ENCODE measurements around the gene CUX1. TPM values are rescaled to one million over a fixed set of nuclear protein-coding genes. Genes with fewer than 3 reads are reported as not detected.

Gene CUX1
- total RNA-seq, 1 donor from 2014 or later, result 33.3 TPM

DNA sequence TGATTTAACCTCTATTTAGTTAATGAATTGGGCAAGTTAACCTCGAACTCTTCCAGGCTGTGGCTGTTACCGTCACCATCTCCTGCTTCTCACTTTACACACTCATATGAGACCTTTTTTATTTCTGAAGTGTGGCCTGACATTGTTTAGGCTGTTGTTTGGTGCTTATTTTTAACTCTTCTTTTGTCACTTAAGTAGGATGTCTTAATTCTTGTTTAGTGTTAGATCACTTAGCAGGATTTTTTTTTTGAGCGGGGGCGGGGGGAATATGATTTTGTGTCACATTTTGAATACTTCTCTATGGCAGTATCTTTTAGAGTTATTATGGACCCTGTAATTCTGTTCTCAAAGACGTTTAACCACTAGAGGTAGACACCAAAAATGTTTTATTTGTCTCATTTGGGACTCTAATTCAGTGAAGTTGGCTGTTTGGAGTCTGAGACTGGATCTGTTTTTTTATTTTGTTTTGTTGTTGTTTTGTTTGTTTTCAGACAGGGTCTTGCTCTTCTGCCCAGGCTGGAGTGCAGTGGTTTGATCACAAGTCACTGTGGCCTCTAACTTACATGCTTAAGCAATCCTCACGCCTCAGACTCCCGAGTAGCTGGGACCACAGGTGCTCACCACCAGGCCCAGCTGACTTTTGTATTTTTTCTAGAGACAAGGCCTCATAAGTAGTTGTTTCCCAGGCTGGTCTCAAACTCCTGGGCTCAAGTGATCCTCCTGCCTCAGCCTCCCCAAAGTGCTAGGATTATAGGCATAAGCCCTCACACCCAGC is 73.5 kb downstream of the CUX1 start:
- intact Hi-C loops (cut with micrococcal nuclease), result no loop called here

DNA sequence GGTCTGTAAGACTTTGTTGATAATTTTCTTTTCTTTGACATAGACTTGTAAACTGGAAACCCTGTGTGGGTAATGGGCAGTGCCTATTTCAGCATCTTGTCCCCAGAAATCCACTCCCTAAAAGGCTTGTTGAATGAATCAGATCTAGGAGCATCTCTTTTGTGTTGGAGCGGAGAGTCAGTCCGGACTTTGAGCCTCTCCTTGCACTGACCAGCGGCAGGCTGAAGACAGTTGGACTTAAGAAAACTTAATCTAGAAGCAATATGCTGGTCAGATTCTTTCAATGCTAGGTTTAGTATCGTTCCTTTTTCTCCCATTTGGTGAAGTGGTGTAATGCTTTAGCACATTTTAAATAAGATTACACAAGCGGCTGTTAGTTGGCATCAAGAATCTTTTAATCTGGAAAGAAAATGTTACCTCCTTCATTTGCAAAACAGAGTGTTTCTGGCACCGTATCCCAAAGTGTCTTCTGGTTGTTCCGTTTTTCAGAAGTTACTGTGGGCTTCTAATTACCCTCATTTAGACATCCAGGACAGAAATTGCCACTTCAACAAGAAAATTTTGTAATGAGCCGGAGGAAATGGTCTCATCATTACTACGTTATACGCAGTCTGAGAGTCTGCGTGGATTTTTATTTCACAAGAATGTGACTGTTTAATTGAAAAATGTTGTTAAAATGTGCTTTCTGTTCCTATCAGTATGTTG is 74.7 kb downstream of the CUX1 start:
- intact Hi-C loops (cut with micrococcal nuclease), result no loop called here

GRCh38 chr7:101893341-101894082 is 76.1 kb downstream of the CUX1 start:
- intact Hi-C loops (cut with micrococcal nuclease), result no loop called here

DNA sequence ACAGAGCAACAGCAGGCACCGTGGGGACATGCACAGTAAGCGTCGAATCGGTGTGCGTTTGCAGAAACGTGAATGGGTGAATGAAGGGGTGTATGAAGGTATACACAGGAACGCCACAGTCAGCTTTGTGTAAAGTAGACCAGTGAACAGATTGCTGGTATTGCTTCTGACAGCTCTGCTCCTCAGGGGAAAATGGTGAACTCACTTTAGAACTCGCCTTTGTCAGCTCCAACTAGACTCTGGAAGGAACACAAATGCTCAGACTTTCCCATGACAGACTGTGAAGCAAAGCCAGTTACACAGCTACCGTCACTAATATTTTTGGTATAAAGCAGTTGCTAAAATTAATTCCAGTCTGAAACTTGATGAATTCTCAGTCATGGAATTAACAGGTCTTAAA is 78.9 kb downstream of the CUX1 start:
- intact Hi-C loops (cut with micrococcal nuclease), result no loop called here

DNA sequence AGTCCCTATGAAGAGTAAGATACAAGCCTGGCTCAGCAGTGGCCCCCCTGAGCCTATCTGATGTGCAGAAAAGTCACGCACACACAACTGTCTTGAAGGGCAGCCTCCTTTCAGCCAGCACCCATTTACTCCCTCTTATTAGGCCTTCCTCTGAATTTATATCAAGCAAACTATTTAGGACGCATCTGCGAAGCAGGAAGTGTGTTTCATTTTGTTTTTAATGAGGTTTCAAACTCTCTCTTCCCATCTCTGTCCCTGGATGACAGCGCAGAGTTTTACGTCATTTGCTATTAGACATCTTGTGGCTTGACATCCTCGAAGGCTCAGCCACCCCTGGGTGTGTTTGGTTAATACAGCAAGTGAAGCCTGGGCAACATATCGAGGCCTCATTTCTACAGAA is 79.5 kb downstream of the CUX1 start:
- intact Hi-C loops (cut with micrococcal nuclease), result no loop called here

DNA sequence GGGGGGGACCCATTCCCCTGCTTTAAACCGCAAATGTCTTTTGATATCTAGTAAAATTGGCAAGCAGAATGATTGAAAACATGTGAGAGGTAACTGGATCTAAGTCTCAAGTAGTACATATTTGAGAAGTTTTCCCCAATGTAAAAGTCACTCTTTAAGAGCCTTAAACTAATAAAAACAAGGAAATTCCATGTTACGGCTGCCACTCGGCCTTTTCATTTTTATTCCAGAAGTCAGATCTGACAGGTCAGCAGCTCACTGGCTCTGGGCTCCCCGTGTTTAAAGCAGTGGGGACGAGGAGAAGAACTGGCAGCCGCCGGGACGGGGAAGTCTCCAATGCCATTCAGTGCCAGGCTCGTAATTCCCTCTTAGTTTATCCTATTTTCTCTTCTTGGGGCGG is 80.7 kb downstream of the CUX1 start:
- intact Hi-C loops (cut with micrococcal nuclease), result no loop called here

GRCh38 chr7:101899616-101900015 is 82.2 kb downstream of the CUX1 start:
- intact Hi-C loops (cut with micrococcal nuclease), result no loop called here

GRCh38 chr7:101900103-101900502 is 82.7 kb downstream of the CUX1 start:
- intact Hi-C loops (cut with micrococcal nuclease), result no loop called here

GRCh38 chr7:101901661-101902491 is 84.5 kb downstream of the CUX1 start:
- intact Hi-C loops (cut with micrococcal nuclease), result no loop called here

DNA sequence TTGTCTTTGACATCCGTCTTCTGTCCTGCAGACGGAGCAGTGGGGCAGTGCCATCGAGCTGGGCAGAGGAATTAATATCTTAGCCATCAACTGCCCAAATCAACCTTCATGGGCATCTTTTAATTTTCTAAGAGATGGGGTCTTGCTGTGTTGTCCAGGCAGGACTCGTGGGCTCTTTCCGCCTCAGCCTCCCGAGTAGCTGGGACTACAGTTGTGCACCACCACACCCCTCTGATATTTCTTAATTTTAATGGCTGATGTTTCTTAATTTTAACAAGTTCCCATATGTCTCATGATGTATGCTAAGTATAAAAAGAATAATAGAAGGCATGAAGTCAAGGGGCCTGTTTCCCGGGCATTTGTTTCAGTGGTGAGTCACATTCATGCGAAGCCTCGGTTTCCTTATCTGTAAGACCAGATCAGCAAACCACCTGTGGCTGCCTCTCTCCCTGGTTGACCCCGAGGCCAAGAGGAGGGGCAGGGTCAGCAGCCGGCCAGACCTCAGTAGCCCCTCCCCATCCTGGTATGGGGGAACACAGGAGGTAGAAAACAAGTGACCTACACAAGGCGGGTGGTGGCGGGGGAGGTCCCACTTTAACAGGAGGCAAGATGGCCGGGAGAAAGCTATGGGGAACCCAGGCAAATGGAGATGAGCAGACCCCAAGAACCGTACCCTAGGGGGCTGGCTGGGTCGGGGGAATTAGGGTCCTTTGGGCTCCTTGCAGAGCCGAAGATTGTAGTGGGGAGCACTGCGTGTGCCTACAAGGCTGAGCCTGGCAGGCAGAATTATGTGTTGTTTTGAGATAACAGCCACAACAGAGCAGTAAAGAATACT is 85.5 kb downstream of the CUX1 start:
- intact Hi-C loops (cut with micrococcal nuclease), result no loop called here

GRCh38 chr7:101903515-101903868 is 86.1 kb downstream of the CUX1 start:
- intact Hi-C loops (cut with micrococcal nuclease), result no loop called here

DNA sequence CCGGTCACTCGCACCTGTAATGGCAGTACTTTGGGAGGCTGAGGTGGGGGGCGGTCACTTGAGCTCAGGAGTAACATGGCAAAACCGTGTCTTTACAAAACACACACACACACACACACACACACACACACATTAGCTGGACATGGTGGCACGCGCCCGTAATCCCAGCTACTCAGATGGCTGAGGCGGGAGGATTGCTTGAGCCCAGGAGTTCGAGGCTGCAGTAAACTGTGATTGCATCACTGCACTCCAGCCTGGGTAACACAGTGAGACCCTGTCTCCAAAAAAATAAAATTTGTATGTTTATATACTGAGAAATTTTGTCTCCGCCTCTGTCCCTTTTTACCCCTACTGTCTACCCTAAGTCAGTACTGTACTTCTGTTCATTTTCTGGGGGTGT is 86.6 kb downstream of the CUX1 start:
- intact Hi-C loops (cut with micrococcal nuclease), result no loop called here

GRCh38 chr7:101905203-101905865 is 87.9 kb downstream of the CUX1 start:
- intact Hi-C loops (cut with micrococcal nuclease), result no loop called here

- intact Hi-C loops (cut with micrococcal nuclease), result no loop called here
Observed at GRCh38 chr7:101906291-101907240, 89.1 kb downstream of the CUX1 start.

DNA sequence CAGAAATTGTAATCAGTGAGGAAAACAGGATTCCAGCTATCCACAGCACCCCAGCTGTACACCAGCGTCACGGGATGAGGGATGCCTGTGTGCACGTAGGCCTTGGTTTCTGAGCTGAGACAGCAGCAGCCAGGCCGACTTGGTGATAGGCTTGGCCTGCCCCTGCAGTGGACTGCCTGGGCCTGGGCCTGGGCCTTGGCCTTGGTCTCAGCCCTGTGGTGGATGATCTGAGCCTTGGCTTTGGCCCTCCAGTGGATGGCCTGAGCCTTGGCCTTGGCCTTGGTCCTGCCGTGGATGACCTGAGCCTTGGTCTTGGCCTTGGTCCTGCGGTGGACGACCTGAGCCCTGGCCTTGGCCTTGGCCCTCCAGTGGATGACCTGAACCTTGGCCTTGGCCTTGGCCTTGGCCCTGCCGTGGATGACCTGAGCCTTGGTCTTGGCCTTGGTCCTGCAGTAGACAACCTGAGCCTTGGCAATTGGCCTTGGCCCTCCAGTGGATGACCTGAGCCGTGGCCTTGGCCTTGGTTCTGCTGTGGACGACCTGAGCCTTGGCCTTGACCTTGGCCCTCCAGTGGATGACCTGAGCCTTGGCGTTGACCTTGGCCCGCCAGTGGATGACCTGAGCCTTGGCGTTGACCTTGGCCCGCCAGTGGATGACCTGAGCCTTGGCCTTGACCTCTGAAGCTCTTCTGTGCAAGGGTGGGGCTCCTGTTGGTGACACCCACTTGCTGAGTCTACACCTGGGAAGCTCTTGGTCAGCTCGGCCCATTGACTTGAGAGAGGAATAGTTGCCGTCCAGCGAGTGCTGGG is 93.8 kb downstream of the CUX1 start:
- intact Hi-C loops (cut with micrococcal nuclease), result no loop called here

GRCh38 chr7:101911800-101912715 is 94.6 kb downstream of the CUX1 start:
- intact Hi-C loops (cut with micrococcal nuclease), result no loop called here

- intact Hi-C loops (cut with micrococcal nuclease), result no loop called here
Observed at GRCh38 chr7:101912716-101913110, 95.3 kb downstream of the CUX1 start.

All from T-helper 2 cell treated with Interferon-gamma antibody and Interleukin-4, amounts not matched to agents 100 ng/mL and 5 ng/mL, for 36 hours (primary cell).